Measurements from ENCODE around the gene NUB1. TPM values are rescaled to one million over a fixed set of nuclear protein-coding genes. Genes with fewer than 3 reads are reported as not detected.

The NUB1 gene
- total RNA-seq, 4 donors from 2014 or later: 45.9 to 59.1 (median 53.0) TPM

DNA sequence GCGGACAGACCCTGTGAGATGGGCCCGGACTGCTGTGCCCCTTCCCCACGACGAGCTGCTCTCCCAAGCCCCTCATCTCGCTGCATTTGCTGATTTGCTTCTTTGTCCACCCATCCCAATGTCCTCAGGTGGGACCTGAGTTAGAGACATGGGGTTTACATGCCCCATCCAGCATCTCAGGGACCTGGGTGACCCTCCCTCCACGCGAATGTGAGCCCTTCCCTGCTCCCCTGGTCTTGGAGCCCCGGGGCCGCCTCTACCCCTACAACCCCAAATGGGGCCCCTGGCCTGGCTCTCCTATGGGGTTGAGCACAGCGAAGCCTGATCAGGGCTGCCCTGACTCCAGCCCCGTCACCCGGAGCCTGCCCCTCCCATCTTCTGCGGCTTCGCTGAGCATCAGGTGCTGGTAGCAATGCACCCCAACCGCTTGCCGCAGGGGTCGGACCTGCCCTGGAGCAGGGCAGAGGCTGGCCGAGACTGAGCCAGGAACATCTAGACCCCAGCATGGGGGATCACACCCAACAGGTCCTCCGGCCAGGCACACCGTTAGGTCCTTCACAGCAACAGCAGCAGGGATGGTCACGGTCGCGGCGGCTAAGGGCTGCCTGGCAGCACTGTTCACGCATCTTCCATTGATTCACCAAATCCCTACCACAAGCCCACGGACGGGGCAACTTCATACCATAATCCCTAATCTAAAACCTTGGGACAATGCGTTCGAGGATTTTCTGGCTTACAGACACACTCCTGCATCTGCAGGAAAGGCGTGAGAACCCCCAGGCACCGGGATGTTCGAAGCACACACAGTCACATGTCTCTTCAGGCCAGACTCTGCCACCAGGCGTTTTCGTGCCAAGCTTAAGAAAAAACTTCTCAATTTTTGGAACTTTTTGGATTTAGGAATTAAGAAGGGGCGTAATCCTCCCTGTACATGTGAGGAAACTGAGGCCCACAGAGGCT lies 52.7 kb downstream of the NUB1 start:
- 91% methylated on average over 26 of the region's 35 CpGs for WGBS
- DNase-seq (ENCODE audit: extremely low spot score): no peak
- Histone ChIP-seq H3K36me3 (no peaks in the 10 kb centered on the region), H3K4me1 (no peaks in the 10 kb centered on the region), H3K4me3 (no peak overlapping the region), H3K27me3 (peaks cover 0 to 24% (median 0%) of the 10 kb centered on the region in 4 donors), H3K9me3 (no peaks in the 10 kb centered on the region), H3K27ac (replicated peaks in 1 of 4) (no peak overlapping the region)
- intact Hi-C loops (cut with DNase I): no loop called here
- TF ChIP-seq, protein P1, sequence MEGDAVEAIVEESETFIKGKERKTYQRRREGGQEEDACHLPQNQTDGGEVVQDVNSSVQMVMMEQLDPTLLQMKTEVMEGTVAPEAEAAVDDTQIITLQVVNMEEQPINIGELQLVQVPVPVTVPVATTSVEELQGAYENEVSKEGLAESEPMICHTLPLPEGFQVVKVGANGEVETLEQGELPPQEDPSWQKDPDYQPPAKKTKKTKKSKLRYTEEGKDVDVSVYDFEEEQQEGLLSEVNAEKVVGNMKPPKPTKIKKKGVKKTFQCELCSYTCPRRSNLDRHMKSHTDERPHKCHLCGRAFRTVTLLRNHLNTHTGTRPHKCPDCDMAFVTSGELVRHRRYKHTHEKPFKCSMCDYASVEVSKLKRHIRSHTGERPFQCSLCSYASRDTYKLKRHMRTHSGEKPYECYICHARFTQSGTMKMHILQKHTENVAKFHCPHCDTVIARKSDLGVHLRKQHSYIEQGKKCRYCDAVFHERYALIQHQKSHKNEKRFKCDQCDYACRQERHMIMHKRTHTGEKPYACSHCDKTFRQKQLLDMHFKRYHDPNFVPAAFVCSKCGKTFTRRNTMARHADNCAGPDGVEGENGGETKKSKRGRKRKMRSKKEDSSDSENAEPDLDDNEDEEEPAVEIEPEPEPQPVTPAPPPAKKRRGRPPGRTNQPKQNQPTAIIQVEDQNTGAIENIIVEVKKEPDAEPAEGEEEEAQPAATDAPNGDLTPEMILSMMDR (IDR thresholded peaks at IDR 0.05): no peak
- TF ChIP-seq POLR2A (IDR thresholded peaks at IDR 0.05; ENCODE audit: low read depth) (no peak), POLR2AphosphoS5 (IDR thresholded peaks at IDR 0.05) (no peak), EP300 (IDR thresholded peaks at IDR 0.05) (no peak)

DNA sequence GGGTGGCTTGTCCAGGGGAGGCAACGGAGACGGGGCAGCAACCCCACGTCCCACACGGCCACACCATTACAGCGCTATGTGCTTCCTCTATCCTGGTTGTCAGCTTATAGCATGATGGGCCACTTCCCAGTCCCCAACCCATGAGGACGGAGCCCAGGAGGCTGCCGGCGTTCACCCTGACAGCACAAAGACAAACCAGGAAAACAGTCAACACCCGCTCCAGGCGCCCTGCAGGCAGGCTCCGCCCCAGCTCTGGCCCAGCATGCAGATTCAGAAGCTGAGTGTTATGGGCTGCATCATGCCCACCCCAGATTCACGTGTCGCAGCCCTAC lies 53.4 kb downstream of the NUB1 start:
- TF ChIP-seq EP300 (IDR thresholded peaks at IDR 0.05) (no peak), POLR2AphosphoS5 (IDR thresholded peaks at IDR 0.05) (no peak), POLR2A (IDR thresholded peaks at IDR 0.05; ENCODE audit: low read depth) (no peak)
- TF ChIP-seq, protein P1 (IDR thresholded peaks at IDR 0.05): no peak
- WGBS: 86% methylated on average over 13 of the region's 13 CpGs
- intact Hi-C loops (cut with DNase I): no loop called here
- Histone ChIP-seq H3K27ac (replicated peaks in 1 of 4) (no peak overlapping the region), H3K4me1 (no peaks in the 10 kb centered on the region), H3K27me3 (peaks cover 0 to 28% (median 0%) of the 10 kb centered on the region in 4 donors), H3K9me3 (no peaks in the 10 kb centered on the region), H3K36me3 (no peaks in the 10 kb centered on the region), H3K4me3 (no peak overlapping the region)
- DNase-seq (ENCODE audit: extremely low spot score): no peak

DNA sequence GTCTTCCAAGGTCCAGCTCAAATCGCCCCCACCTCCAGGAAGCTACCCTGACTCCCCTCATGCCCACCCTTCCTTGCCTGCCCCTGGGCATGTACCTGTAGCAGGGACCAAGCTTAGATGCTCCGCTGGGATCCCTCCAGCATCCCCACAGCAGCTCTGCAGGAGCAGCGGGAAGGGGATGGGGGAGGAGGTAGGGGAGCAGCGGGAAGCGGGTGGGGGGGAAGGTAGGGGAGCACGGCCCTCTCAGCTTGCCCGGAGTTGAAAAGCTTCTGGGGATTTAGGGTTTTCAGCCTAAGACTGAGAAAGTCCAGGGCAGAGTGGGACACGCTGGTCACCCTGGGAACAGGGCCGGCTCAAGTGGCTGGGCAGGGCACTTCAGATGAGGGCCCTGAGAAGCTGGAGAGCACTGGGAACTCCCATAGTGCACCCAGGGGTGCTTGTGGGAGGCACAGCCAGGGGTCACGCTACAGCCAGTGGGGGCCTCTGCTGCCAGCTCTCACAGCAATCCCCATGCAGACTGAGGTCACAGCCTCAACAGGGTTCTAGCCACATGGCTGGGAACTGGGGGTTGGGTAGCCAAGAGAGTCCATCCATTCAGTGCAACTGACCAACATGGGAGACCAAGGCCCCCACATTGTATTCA lies 54.8 kb downstream of the NUB1 start:
- H3K4me3 ChIP-seq: no peak overlapping the region
- no peak for DNase-seq (ENCODE audit: extremely low spot score)
- no peak overlapping the region for H3K27ac ChIP-seq (replicated peaks in 1 of 4)
- whole genome bisulfite sequencing: 100% methylated on average over 3 of the region's 10 CpGs
- peaks cover 0 to 29% (median 0%) of the 10 kb centered on the region in 4 donors for H3K27me3 ChIP-seq
- no peak for TF ChIP-seq POLR2A (IDR thresholded peaks at IDR 0.05; ENCODE audit: low read depth)
- TF ChIP-seq, protein P1 (IDR thresholded peaks at IDR 0.05): no peak
- no peak for TF ChIP-seq POLR2AphosphoS5 (IDR thresholded peaks at IDR 0.05)
- TF ChIP-seq EP300 (IDR thresholded peaks at IDR 0.05): no peak
- intact Hi-C loops (cut with DNase I): no loop called here
- H3K9me3 ChIP-seq: no peaks in the 10 kb centered on the region
- H3K36me3 ChIP-seq: no peaks in the 10 kb centered on the region
- no peaks in the 10 kb centered on the region for H3K4me1 ChIP-seq

DNA sequence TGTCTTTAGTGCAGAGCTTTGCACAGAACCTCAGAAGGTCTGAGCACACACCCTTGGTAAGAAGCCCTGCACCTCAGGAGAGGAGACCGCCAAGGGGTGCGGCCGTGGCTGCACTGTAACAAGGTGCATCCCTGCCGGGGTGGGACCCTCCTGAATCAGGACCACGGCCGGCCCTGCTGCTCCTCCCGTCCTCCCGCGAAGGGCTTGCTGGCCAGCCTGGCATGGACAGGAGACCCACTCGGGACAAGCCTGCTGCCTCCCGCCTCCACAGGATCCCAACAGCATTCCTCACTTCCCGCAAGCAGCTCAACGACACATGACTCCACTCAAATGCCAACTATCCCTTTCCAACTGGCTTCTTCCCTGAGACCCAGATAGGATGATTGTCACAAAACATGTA lies 55.4 kb downstream of the NUB1 start:
- 90% methylated on average over 13 of the region's 13 CpGs for WGBS
- Histone ChIP-seq H3K4me3 (no peak overlapping the region), H3K27ac (replicated peaks in 1 of 4) (no peak overlapping the region), H3K9me3 (no peaks in the 10 kb centered on the region), H3K36me3 (no peaks in the 10 kb centered on the region), H3K4me1 (no peaks in the 10 kb centered on the region), H3K27me3 (peaks cover 0 to 26% (median 0%) of the 10 kb centered on the region in 4 donors)
- no peak for DNase-seq (ENCODE audit: extremely low spot score)
- TF ChIP-seq POLR2A (IDR thresholded peaks at IDR 0.05; ENCODE audit: low read depth) (no peak), EP300 (IDR thresholded peaks at IDR 0.05) (no peak), POLR2AphosphoS5 (IDR thresholded peaks at IDR 0.05) (no peak)
- TF ChIP-seq, protein P1 (IDR thresholded peaks at IDR 0.05): no peak
- intact Hi-C loops (cut with DNase I): no loop called here
